CMK (cell line): ENCODE data around the gene TMEM185B.
"Not testable (repeated sequence)": the region's sequence is repeated elsewhere in the genome, so short reads cannot be mapped to it uniquely, and the experiment has no call there.

Experiments
- DNase-seq: peaks from one replicate; pipeline ENCODE4 v3.0.0-alpha.2; 2010; ENCODE audit warnings: low read depth

TMEM185B gene

GRCh38 chr2:120251880-120252224 lies 28.7 kb upstream of the TMEM185B start:
- no peak for DNase-seq

GRCh38 chr2:120251078-120251477 lies 27.9 kb upstream of the TMEM185B start:
- no peak for DNase-seq

GRCh38 chr2:120250640-120251039 lies 27.4 kb upstream of the TMEM185B start:
- DNase-seq: no peak

- no peak for DNase-seq
Observed at GRCh38 chr2:120247851-120248250, 24.7 kb upstream of the TMEM185B start.

GRCh38 chr2:120246546-120247300 lies 23.5 kb upstream of the TMEM185B start:
- no peak for DNase-seq

GRCh38 chr2:120245520-120246332 lies 22.5 kb upstream of the TMEM185B start:
- DNase-seq: no peak

- no peak for DNase-seq
Observed at GRCh38 chr2:120244656-120245519, 21.7 kb upstream of the TMEM185B start.

- no peak for DNase-seq
Observed at GRCh38 chr2:120243875-120244553, 20.8 kb upstream of the TMEM185B start.

- DNase-seq: no peak
Observed at GRCh38 chr2:120243211-120243610, 20.0 kb upstream of the TMEM185B start.

GRCh38 chr2:120241684-120242083 lies 18.5 kb upstream of the TMEM185B start:
- no peak for DNase-seq

GRCh38 chr2:120240901-120241429 lies 17.8 kb upstream of the TMEM185B start:
- DNase-seq: no peak

GRCh38 chr2:120239488-120240287 lies 16.5 kb upstream of the TMEM185B start:
- no peak for DNase-seq

GRCh38 chr2:120238728-120239487 lies 15.7 kb upstream of the TMEM185B start:
- DNase-seq: no peak

GRCh38 chr2:120237491-120237902 lies 14.3 kb upstream of the TMEM185B start:
- DNase-seq: no peak

GRCh38 chr2:120236791-120237190 lies 13.6 kb upstream of the TMEM185B start:
- no peak for DNase-seq

- DNase-seq: no peak
Observed at GRCh38 chr2:120236316-120236715, 13.1 kb upstream of the TMEM185B start.

- no peak for DNase-seq
Observed at GRCh38 chr2:120235681-120236080, 12.5 kb upstream of the TMEM185B start.

- not testable (repeated sequence) for DNase-seq
Observed at GRCh38 chr2:120235158-120235557, 12.0 kb upstream of the TMEM185B start.

GRCh38 chr2:120233292-120233691 lies 10.1 kb upstream of the TMEM185B start:
- DNase-seq: no peak
